GM19452 (cell line): ENCODE data around the gene HSBP1L1.
"Not testable (repeated sequence)": the region's sequence is repeated elsewhere in the genome, so short reads cannot be mapped to it uniquely, and the experiment has no call there.

Source experiments
- ATAC-seq: cut with Tn5 transposase; IDR thresholded peaks from one replicate; pipeline ENCODE4 v1.9.1; 2021; ENCODE audit not compliant: unreplicated experiment

HSBP1L1 gene

DNA sequence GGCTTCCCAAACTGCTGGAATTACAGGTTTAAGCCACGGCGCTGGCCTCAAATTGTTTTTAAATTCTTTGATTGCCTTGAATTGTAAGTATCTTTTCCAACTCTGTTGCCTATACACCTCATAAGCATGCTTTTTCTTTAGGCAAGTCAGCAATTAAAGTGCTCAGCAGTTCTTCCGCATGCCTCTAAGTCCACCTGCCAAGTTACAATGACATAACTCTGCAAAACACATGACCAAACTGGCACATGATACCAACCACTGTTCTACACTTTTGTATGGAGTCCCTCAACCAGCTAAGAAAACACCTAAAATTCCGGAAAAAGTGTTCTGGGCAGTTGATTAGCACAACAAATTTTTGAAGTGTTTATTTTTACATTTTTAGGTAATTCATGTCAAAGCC lies 18.8 kb downstream of the HSBP1L1 start:
- no peak for ATAC-seq

DNA sequence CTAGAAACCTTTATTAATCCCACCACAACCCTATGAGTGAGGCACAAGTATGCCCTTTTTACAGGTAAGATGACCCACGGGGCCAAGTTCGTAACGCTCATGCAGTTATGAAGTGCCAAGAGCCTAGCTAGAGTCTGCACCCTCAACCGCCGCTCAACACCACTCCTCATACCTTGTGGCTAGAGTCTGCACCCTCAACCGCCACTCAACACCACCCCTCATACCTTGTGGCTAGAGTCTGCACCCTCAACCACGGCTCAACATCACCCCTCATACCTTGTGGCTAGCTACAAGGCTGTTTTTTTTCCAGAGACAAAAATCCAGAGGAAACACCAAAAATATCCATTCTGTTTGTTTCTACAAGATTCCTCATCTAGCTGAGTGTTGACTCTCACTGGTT lies 19.4 kb downstream of the HSBP1L1 start:
- ATAC-seq, result no peak

DNA sequence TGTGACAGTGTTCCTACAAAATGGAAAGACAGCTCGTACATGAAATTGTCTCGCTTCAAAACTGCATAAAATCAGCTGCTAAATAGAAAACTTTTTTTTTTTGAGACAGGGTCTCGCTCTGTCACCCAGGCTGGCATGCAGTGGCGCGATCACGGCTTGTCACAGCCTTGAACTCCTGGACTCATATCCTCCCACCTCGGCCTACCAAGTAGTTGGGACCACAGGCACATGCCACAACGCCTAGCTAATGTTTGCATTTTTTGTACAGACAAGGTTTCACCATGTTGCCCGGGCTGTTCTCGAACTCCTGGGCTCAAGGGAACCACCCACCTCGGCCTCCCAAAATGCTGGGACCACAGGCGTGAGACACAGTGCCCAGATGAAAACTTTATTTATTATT lies 20.7 kb downstream of the HSBP1L1 start:
- ATAC-seq, result no peak

- no peak for ATAC-seq
Observed at GRCh38 chr18:79986726-79987125, 22.3 kb downstream of the HSBP1L1 start.

DNA sequence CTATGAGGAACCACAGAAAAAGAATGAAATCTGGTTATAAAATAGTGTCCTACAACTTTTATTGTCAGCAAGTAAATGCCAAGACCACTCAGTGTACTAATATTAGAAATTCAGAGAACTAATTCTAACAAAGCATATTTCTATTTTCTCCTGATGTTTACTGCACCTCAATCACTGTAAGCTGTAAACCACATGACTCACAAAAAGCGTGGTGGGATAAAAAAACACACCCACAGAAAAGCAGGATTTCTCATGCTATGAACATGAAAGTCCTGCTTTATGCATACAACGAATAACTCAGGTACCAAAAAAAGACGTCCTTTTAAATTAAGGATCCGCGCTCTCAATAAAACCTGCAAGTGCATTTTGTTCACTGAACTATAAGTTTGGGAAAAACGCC lies 23.1 kb downstream of the HSBP1L1 start:
- no peak for ATAC-seq

DNA sequence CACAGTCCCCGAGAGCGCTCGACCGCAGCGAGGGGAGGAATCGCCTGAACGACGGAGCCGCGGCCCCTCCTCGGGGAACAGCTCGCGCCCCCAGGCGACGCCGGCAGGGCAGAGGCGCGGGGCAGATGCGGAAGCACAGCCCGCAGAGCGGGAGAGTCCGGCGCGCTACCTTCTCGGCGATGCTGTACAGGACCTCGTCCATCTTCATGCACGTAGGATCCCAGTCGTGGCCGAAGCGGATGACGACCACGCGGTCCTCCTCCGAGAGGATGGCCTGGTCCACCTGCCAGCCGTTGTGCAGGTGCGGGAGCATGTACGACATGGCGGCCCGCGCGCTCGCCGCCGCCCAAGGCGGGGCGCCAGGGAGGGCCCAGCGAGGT lies 23.6 kb downstream of the HSBP1L1 start:
- peak; percentile 69 for ATAC-seq

GRCh38 chr18:79988451-79989194 lies 24.2 kb downstream of the HSBP1L1 start, which contains the start of gene TXNL4A:
TSS of gene TXNL4A (minus strand) at chr18:79988563. CDS start at chr18:79988392, 171 bp downstream.
- peak; percentile 98 for ATAC-seq

DNA sequence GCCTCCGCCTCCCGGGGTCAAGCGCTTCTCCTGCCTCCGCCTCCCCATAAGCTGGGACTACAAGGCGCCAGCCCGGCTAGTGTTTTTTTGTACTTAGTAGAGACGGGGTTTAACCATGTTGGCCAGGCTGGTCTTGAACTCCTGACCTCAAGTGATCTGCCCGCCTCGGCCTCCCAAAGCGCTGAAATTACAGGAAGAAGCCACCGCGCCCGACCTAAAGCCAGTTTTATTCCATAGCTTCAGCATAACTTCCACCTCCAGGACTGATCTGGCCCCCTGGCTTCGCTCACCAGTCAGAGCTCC lies 24.7 kb downstream of the HSBP1L1 start:
- ATAC-seq, result no peak

- ATAC-seq, result no peak
Observed at GRCh38 chr18:79991494-79991893, 27.1 kb downstream of the HSBP1L1 start.

GRCh38 chr18:79999701-80000100 lies 35.3 kb downstream of the HSBP1L1 start:
- not testable (repeated sequence) for ATAC-seq

- ATAC-seq, result no peak
Observed at GRCh38 chr18:80000877-80001276, 36.4 kb downstream of the HSBP1L1 start.

GRCh38 chr18:80002468-80002867 lies 38.0 kb downstream of the HSBP1L1 start:
- no peak for ATAC-seq

GRCh38 chr18:80004600-80005342 lies 40.3 kb downstream of the HSBP1L1 start:
- ATAC-seq, result no peak

DNA sequence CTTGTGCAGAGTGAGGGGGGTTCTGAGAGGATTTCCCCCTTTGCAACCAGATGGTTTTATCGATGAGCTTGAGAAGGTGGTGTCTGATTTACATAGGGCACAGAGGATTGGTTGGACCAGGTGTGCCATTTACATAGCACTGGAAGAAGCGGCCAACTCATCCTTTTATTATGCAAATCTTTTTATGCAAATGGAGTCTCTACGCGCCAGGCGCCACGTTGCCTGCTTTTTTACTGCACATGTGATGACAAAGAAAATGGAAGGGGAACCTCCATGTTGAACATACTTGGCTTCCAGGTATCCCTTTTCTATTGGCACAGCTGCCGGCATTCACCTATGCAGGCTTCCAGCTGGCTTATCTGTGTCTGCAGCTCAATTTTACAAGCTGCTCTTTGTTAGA lies 42.3 kb downstream of the HSBP1L1 start:
- no peak for ATAC-seq

GRCh38 chr18:80009661-80010550 lies 45.5 kb downstream of the HSBP1L1 start:
- ATAC-seq, result no peak

GRCh38 chr18:80010551-80010906 lies 46.1 kb downstream of the HSBP1L1 start:
- no peak for ATAC-seq

GRCh38 chr18:80011496-80012137 lies 47.2 kb downstream of the HSBP1L1 start:
- ATAC-seq, result not testable (repeated sequence)

DNA sequence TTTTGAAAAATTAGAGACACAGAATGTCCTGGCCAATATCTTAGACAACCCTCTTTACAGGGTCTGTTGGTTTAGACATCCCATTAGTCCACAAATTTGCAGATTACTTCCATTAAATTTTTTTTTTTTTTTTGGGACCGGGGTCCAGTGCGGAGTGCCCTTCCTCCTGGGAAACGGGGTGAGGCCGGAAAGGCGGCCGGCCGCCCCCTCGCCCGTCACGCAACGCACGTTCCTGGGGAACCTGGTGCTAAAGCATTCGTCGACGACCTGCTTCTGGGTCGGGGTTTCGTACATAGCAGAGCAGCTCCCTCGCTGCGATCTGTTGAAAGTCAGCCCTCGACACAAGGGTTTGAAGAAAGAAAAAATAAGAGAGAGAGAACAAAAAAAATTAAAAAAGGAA lies 48.3 kb downstream of the HSBP1L1 start:
- ATAC-seq, result no peak
